GM06990 (cell line): ENCODE data around the gene GLS.

Experiments used
- DNase-seq: peaks from one replicate; pipeline ENCODE4 v3.0.0-alpha.2; 2011; ENCODE audit not compliant: insufficient read length; ENCODE audit errors: extremely low read depth
- H3K27me3 ChIP-seq: replicated peaks from 2 replicates; pipeline ENCODE4 v1.6.0; 2011; ENCODE audit warnings: low read length; ENCODE audit not compliant: control insufficient read depth, insufficient read depth
- H3K36me3 ChIP-seq: 2 replicates; pipeline ENCODE4 v1.5.1; 2011; ENCODE audit warnings: low read length; ENCODE audit not compliant: control insufficient read depth, insufficient read depth
- H3K4me3 ChIP-seq: replicated peaks from 2 replicates; pipeline ENCODE4 v1.5.1; 2011; ENCODE audit warnings: low read depth, mild to moderate bottlenecking, control low read depth, low read length
- TF ChIP-seq, protein P1 (sequence below): IDR thresholded peaks from 2 replicates; pipeline ENCODE4 v1.5.1; 2011; ENCODE audit warnings: low read length, control low read depth, mild to moderate bottlenecking, inconsistent platforms; ENCODE audit not compliant: insufficient read depth, poor library complexity, severe bottlenecking

The GLS gene

DNA sequence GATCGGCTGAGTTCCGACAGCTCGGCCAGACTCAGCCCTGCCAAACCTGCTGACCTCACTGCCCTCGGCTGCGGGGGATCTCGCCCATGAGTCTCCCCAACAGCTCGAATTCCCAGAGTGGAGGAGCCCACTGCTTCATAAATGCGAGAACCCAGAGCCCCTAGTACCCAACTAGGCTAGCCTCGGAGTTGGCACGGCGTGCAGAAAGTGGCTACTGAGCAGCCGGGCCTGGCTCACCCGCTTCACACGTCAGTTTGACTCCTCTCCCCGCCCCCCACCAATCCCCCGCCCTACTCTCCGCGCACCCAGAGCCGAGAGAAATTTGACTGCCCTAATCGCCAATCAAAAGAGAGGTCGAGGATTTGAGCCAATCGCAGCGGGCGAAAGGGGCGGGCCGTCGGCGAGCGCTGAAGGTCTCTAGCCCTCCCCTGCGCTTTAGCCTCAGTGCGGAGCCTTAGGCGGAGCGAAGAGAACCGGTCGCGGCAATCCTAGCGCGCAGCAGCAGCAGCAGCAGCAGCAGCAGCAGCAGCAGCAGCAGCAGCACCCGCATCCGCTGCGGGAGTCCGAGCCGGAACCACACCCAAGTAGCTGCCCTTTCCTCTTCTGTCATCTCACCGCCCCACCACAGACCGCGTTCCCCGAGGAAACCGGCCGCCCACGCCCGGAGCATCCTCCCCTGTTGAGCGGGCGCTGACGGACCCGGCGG is at the start of gene GLS:
TSS of gene GLS (plus strand) at position 444 of the 706 bp plus-strand sequence. CDS start 264 bp downstream, outside the sequence.
- TF ChIP-seq, protein P1, sequence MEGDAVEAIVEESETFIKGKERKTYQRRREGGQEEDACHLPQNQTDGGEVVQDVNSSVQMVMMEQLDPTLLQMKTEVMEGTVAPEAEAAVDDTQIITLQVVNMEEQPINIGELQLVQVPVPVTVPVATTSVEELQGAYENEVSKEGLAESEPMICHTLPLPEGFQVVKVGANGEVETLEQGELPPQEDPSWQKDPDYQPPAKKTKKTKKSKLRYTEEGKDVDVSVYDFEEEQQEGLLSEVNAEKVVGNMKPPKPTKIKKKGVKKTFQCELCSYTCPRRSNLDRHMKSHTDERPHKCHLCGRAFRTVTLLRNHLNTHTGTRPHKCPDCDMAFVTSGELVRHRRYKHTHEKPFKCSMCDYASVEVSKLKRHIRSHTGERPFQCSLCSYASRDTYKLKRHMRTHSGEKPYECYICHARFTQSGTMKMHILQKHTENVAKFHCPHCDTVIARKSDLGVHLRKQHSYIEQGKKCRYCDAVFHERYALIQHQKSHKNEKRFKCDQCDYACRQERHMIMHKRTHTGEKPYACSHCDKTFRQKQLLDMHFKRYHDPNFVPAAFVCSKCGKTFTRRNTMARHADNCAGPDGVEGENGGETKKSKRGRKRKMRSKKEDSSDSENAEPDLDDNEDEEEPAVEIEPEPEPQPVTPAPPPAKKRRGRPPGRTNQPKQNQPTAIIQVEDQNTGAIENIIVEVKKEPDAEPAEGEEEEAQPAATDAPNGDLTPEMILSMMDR, result no peak
- Histone ChIP-seq H3K4me3 (peak within 1 kb of the TSS; percentile 92), H3K27me3 (no peaks in the 10 kb centered on the region), H3K36me3 (no peaks in the 10 kb centered on the region)
- DNase-seq, result peak; percentile 98

DNA sequence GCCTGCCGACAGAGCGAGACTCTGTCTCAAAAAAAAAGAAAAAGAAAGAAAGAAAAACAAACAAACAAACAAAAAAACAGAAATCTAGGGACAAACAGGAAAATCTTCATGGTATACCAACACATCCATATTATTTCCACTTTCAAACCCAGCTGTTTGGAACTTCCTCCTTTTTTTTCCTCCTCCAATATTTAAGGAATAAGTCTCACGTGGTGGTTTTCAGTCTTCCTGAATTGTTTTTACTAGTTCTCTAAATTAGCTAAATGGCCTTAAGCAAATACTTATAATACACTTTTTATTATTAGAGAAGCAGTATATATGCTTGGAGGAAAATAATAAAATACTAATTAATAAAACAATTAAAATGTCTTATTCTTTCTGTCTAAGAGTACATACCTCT is 48.7 kb upstream of the GLS start:
- TF ChIP-seq, protein P1, result no peak
- H3K36me3 ChIP-seq, result no peaks in the 10 kb centered on the region
- DNase-seq, result no peak
- no peaks in the 10 kb centered on the region; the same call in 1 of the 2 replicates for H3K27me3 ChIP-seq
- H3K4me3 ChIP-seq, result no peak overlapping the region

DNA sequence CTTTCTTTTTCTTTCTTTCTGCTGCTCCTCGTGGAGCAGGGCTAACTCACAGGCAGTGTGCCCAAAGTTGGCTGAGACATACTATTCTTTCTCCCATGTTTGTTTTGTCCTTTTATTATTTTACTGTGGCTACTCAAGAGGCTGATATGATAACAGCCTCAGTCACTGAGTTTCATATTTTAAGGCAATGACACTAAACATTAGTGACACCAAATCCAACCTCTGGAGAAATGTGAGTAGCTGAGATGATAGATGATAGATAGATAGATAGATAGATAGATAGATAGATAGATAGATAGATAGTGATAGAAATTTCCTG is 45.8 kb upstream of the GLS start:
- Histone ChIP-seq H3K36me3 (no peaks in the 10 kb centered on the region), H3K27me3 (no peaks in the 10 kb centered on the region; the same call in 1 of the 2 replicates), H3K4me3 (no peak overlapping the region)
- TF ChIP-seq, protein P1, result no peak
- DNase-seq, result no peak

DNA sequence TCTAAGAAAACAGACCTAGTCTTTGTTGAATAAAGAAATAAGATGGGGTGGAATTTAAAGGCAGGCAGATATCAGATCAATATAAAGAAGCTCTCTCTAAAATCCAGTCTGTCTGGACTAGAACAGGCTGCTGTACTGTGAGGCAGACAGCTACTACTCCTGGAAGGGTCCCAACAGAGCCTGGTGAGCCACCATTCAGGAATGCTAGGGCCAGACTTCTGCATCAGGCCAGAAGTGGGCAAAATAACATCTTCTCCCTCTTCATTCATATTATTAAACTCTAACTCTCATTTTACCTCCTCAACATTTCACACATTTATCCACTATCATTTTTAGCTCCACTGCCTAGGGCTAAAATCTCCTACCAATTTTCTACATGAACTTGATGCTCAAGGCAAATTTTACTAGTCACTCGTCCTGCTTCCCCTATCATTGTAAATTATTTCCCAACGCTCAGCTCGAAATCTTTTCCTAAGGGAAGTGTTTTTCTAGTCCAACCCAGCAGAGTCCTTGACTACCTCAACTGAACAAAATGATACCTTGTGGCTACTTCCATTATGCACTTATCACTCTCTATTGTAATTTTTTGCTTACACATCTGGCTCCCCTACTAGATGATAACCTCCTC is 45.2 kb upstream of the GLS start:
- no peaks in the 10 kb centered on the region; the same call in 1 of the 2 replicates for H3K27me3 ChIP-seq
- TF ChIP-seq, protein P1, result no peak
- no peak overlapping the region for H3K4me3 ChIP-seq
- no peak for DNase-seq
- no peaks in the 10 kb centered on the region for H3K36me3 ChIP-seq

DNA sequence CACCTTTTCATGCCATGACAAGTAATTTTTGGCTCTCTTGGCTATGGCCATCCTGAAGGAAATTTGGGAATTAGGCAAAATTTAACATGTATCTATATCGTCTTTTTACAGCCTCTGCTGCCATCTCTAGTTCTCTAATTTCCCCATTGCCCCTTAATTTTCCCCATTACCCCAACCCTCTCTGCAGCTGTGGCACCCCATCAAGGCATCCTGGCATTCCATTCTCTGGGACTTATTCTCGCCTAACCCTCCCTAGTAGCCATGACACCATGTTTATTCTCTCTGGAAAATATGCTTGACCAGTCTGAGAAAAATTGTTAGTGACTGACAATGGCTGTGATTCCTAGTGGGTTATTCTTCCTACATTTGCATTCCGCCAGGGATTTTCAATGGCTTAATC is 43.9 kb upstream of the GLS start:
- DNase-seq, result no peak
- H3K27me3 ChIP-seq, result no peaks in the 10 kb centered on the region; the same call in 1 of the 2 replicates
- H3K36me3 ChIP-seq, result no peaks in the 10 kb centered on the region
- TF ChIP-seq, protein P1, result no peak
- H3K4me3 ChIP-seq, result no peak overlapping the region

DNA sequence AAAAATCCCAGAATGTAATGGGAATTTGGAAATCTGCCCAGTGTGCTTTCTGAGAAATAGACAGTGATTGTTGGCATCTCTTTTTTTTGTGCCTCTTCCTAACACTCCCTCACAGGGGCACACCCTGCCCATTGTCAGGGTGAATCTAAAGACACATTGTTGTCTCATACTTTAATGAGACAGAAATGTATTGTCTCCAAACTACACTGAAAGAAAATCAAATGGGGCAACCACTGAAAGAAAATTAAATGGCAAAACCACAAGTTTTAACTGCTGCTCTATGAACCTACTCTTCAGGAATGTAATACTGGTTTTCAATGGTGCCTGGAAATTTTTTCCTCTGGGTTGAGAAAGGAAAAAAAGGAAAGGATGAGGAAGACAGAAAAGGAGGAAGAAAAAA is 43.2 kb upstream of the GLS start:
- TF ChIP-seq, protein P1, result no peak
- no peak for DNase-seq
- Histone ChIP-seq H3K36me3 (no peaks in the 10 kb centered on the region), H3K4me3 (no peak overlapping the region), H3K27me3 (no peaks in the 10 kb centered on the region; the same call in 1 of the 2 replicates)
